H9 (cell line): ENCODE results near the gene UNC13C. TPM values are rescaled to one million over a fixed set of nuclear protein-coding genes. Genes with fewer than 3 reads are reported as not detected.

Experiments used
- DNase-seq: peaks from one replicate; pipeline ENCODE4 v3.0.0-alpha.2; 2017
- H2AFZ ChIP-seq: one replicate; pipeline ENCODE4 v1.6.1; 2013; ENCODE audit warnings: mild to moderate bottlenecking, low read length, control low read depth, moderate library complexity
- H2AK5ac ChIP-seq: 2 replicates; pipeline ENCODE4 v1.6.1; 2013; ENCODE audit warnings: low read length, control low read depth, mixed read lengths; ENCODE audit not compliant: insufficient read length
- H2BK120ac ChIP-seq: one replicate; pipeline ENCODE4 v1.6.1; 2013; ENCODE audit warnings: low read depth, mild to moderate bottlenecking, low read length, control low read depth, inconsistent platforms; ENCODE audit not compliant: poor library complexity, severe bottlenecking
- H2BK12ac ChIP-seq: 2 replicates; pipeline ENCODE4 v1.6.1; 2013; ENCODE audit warnings: low read length, control low read depth, mixed read lengths, low read depth; ENCODE audit not compliant: insufficient read length
- H2BK15ac ChIP-seq: 2 replicates; pipeline ENCODE4 v1.6.1; 2013; ENCODE audit warnings: low read depth, low read length, control low read depth
- H2BK20ac ChIP-seq: one replicate; pipeline ENCODE4 v1.6.1; 2013; ENCODE audit warnings: low read depth, mild to moderate bottlenecking, low read length, control low read depth, inconsistent platforms; ENCODE audit not compliant: poor library complexity, severe bottlenecking
- H2BK5ac ChIP-seq: 2 replicates; pipeline ENCODE4 v1.6.1; 2013; ENCODE audit warnings: low read length, control low read depth, mixed read lengths; ENCODE audit not compliant: insufficient read length
- H3K14ac ChIP-seq: 2 replicates; pipeline ENCODE4 v1.6.1; 2013; ENCODE audit warnings: low read length, control low read depth; ENCODE audit not compliant: insufficient read depth
- H3K18ac ChIP-seq: 2 replicates; pipeline ENCODE4 v1.6.1; 2013; ENCODE audit warnings: low read depth, mild to moderate bottlenecking, mixed read lengths, low read length, control low read depth; ENCODE audit not compliant: insufficient read length
- H3K23ac ChIP-seq: 2 replicates; pipeline ENCODE4 v1.6.1; 2013; ENCODE audit warnings: low read length, control low read depth, mixed read lengths, low read depth; ENCODE audit not compliant: insufficient read length
- H3K23me2 ChIP-seq: 2 replicates; pipeline ENCODE4 v1.6.1; 2013; ENCODE audit warnings: low read depth, mild to moderate bottlenecking, mixed read lengths, low read length, control low read depth; ENCODE audit not compliant: insufficient read length, poor library complexity, severe bottlenecking
- H3K27ac ChIP-seq: 2 replicates; pipeline ENCODE4 v1.5.1; 2013; ENCODE audit warnings: low read length, control low read depth, mixed read lengths, low read depth; ENCODE audit not compliant: insufficient read length
- H3K27me3 ChIP-seq: 2 replicates; pipeline ENCODE4 v1.6.1; 2013; ENCODE audit warnings: low read length, control low read depth, inconsistent platforms; ENCODE audit not compliant: insufficient read depth
- H3K4ac ChIP-seq: 2 replicates; pipeline ENCODE4 v1.6.1; 2013; ENCODE audit warnings: low read depth, mild to moderate bottlenecking, control low read depth, inconsistent platforms, low read length, moderate library complexity
- H3K4me1 ChIP-seq: 2 replicates; pipeline ENCODE4 v1.6.1; 2013; ENCODE audit warnings: low read length, control low read depth, inconsistent platforms; ENCODE audit not compliant: insufficient read depth
- H3K4me2 ChIP-seq: 2 replicates; pipeline ENCODE4 v1.6.1; 2013; ENCODE audit warnings: low read length, control low read depth, mixed read lengths; ENCODE audit not compliant: insufficient read length, insufficient read depth
- H3K56ac ChIP-seq: 2 replicates; pipeline ENCODE4 v1.6.1; 2013; ENCODE audit warnings: low read depth, mild to moderate bottlenecking, mixed read lengths, low read length, control low read depth; ENCODE audit not compliant: insufficient read length
- H3K79me1 ChIP-seq: 2 replicates; pipeline ENCODE4 v1.6.1; 2013; ENCODE audit warnings: low read depth, mild to moderate bottlenecking, moderate library complexity, low read length, control low read depth, inconsistent platforms; ENCODE audit not compliant: insufficient read depth, poor library complexity, severe bottlenecking
- H3K79me2 ChIP-seq: 2 replicates; pipeline ENCODE4 v1.6.1; 2013; ENCODE audit warnings: low read length, control low read depth, inconsistent platforms; ENCODE audit not compliant: insufficient read depth
- H3K9ac ChIP-seq: 2 replicates; pipeline ENCODE4 v1.6.1; 2013; ENCODE audit warnings: low read length, control low read depth, mixed read lengths; ENCODE audit not compliant: insufficient read length; ENCODE audit errors: extremely low read depth
- H3K9me3 ChIP-seq: one replicate; pipeline ENCODE4 v1.6.1; 2013; ENCODE audit warnings: low read depth, low read length, inconsistent platforms; ENCODE audit not compliant: control insufficient read depth
- H3T11ph ChIP-seq: one replicate; pipeline ENCODE4 v1.6.1; 2013; ENCODE audit warnings: mild to moderate bottlenecking, low read length, control low read depth, inconsistent platforms
- H4K20me1 ChIP-seq: one replicate; pipeline ENCODE4 v1.6.1; 2013; ENCODE audit not compliant: control insufficient read depth, insufficient read length, insufficient read depth
- H4K5ac ChIP-seq: 2 replicates; pipeline ENCODE4 v1.6.1; 2013; ENCODE audit warnings: low read depth, mild to moderate bottlenecking, mixed read lengths, low read length, control low read depth; ENCODE audit not compliant: insufficient read length
- H4K8ac ChIP-seq: replicated peaks from 2 replicates; pipeline ENCODE4 v1.6.1; 2013; ENCODE audit warnings: low read length, control low read depth, mixed read lengths, low read depth; ENCODE audit not compliant: insufficient read length
- H4K91ac ChIP-seq: 2 replicates; pipeline ENCODE4 v1.6.1; 2013; ENCODE audit warnings: low read depth, mild to moderate bottlenecking, moderate library complexity, mixed read lengths, low read length, control low read depth; ENCODE audit not compliant: insufficient read length
- H3K27ac Mint-ChIP-seq, 3 experiments: 2 replicates in 2 of 3; 3 replicates in 1 of 3; pipeline ENCODE4 v1.8.0; 2020 to 2021; ENCODE audit warnings: mixed read lengths in 3 of 3, mild to moderate bottlenecking in 1 of 3, moderate library complexity in 1 of 3
- H3K27me3 Mint-ChIP-seq: 2 replicates; pipeline ENCODE4 v1.8.0; 2021; ENCODE audit warnings: low read depth, mild to moderate bottlenecking, moderate library complexity, mixed read lengths
- H3K36me3 Mint-ChIP-seq, 3 experiments: 2 replicates in 2 of 3; 3 replicates in 1 of 3; pipeline ENCODE4 v1.8.0; 2020 to 2021; ENCODE audit warnings: low read depth in 3 of 3, mixed read lengths in 3 of 3; ENCODE audit not compliant: insufficient read depth in 1 of 3
- H3K4me1 Mint-ChIP-seq, 2 experiments: 2 replicates each; pipeline ENCODE4 v1.8.0; 2020; ENCODE audit warnings: mixed read lengths in 2 of 2
- H3K4me3 Mint-ChIP-seq, 2 experiments: 2 replicates in 1 of 2; 3 replicates in 1 of 2; pipeline ENCODE4 v1.8.0; 2020 to 2021; ENCODE audit warnings: mild to moderate bottlenecking in 2 of 2, mixed read lengths in 2 of 2, moderate library complexity in 1 of 2
- H3K9me3 Mint-ChIP-seq, 2 experiments: 2 replicates in 1 of 2; 3 replicates in 1 of 2; pipeline ENCODE4 v1.8.0; 2020; ENCODE audit warnings: mild to moderate bottlenecking in 2 of 2, mixed read lengths in 2 of 2, moderate library complexity in 1 of 2
- WGBS: extraction: QIAGEN DNeasy Blood & Tissue Kit; methylation state at CpG from one replicate; pipeline ENCODE4 v1.1.7; 2013; ENCODE audit warnings: missing lambda C conversion rate, low lambda C conversion rate, mixed read lengths; ENCODE audit not compliant: insufficient read length; ENCODE audit errors: extremely low coverage; 5-methylcytosine and 5-hydroxymethylcytosine counted together
- total RNA-seq: library from RNA; stranded (reverse); gene quantifications from 2 replicates; pipeline ENCODE4 v1.2.1, GENCODE V29; 2021
- TF ChIP-seq, protein P1 (sequence below): fragments of 200-600 bp; sonication (generic); conservative IDR thresholded peaks from 3 replicates; pipeline ENCODE4 v1.8.0; 2021; ENCODE audit warnings: antibody characterized with exemption, mild to moderate bottlenecking

The UNC13C gene
- total RNA-seq, 1 experiment from 2014 or later = 0.02 TPM

GRCh38 chr15:54256190-54256589 is 277.9 kb downstream of the UNC13C start:
- H2BK20ac ChIP-seq = no peak overlapping the region
- no peaks in the 10 kb centered on the region for H3K36me3 Mint-ChIP-seq
- no peak overlapping the region for H2BK12ac ChIP-seq
- no peak overlapping the region for H3K18ac ChIP-seq
- no peak overlapping the region for H2BK15ac ChIP-seq
- no peaks in the 10 kb centered on the region for H3K79me1 ChIP-seq
- no peaks in the 10 kb centered on the region for H3K27me3 Mint-ChIP-seq
- H3K4me1 ChIP-seq = no peaks in the 10 kb centered on the region
- no peak overlapping the region for H3K4me3 Mint-ChIP-seq
- H3K4me2 ChIP-seq = no peak overlapping the region
- no peak overlapping the region for H3K23ac ChIP-seq
- no peak overlapping the region for H3K27ac Mint-ChIP-seq
- no peaks in the 10 kb centered on the region for H3K23me2 ChIP-seq
- H3K4me1 Mint-ChIP-seq = no peaks in the 10 kb centered on the region
- H4K91ac ChIP-seq = no peak overlapping the region
- no peak overlapping the region for H3K9ac ChIP-seq
- no peaks in the 10 kb centered on the region for H3K9me3 Mint-ChIP-seq
- H3K79me2 ChIP-seq = no peaks in the 10 kb centered on the region
- H2AFZ ChIP-seq = no peak overlapping the region
- no peak overlapping the region for H3T11ph ChIP-seq
- H3K27me3 ChIP-seq = no peaks in the 10 kb centered on the region
- no peak overlapping the region for H2BK120ac ChIP-seq
- H3K27ac ChIP-seq = no peak overlapping the region
- H4K20me1 ChIP-seq = no peaks in the 10 kb centered on the region
- H3K56ac ChIP-seq = no peak overlapping the region
- H4K8ac ChIP-seq = no peak overlapping the region
- TF ChIP-seq, protein P1, sequence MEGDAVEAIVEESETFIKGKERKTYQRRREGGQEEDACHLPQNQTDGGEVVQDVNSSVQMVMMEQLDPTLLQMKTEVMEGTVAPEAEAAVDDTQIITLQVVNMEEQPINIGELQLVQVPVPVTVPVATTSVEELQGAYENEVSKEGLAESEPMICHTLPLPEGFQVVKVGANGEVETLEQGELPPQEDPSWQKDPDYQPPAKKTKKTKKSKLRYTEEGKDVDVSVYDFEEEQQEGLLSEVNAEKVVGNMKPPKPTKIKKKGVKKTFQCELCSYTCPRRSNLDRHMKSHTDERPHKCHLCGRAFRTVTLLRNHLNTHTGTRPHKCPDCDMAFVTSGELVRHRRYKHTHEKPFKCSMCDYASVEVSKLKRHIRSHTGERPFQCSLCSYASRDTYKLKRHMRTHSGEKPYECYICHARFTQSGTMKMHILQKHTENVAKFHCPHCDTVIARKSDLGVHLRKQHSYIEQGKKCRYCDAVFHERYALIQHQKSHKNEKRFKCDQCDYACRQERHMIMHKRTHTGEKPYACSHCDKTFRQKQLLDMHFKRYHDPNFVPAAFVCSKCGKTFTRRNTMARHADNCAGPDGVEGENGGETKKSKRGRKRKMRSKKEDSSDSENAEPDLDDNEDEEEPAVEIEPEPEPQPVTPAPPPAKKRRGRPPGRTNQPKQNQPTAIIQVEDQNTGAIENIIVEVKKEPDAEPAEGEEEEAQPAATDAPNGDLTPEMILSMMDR = no peak
- H3K14ac ChIP-seq = no peak overlapping the region
- H2AK5ac ChIP-seq = no peak overlapping the region
- H2BK5ac ChIP-seq = no peak overlapping the region
- H4K5ac ChIP-seq = no peak overlapping the region
- H3K9me3 ChIP-seq = no peaks in the 10 kb centered on the region
- no CpG with 5 or more reads among the region's 6 CpGs for WGBS
- DNase-seq = no peak
- H3K4ac ChIP-seq = no peak overlapping the region
